HG02642 (cell line): ENCODE results near the gene DPYSL5.

ENCODE experiments used
- ATAC-seq: cut with Tn5 transposase; IDR thresholded peaks from one replicate; pipeline ENCODE4 v1.9.1; 2021; ENCODE audit warnings: mild to moderate bottlenecking; ENCODE audit not compliant: unreplicated experiment, poor library complexity

The DPYSL5 gene

GRCh38 chr2:26843041-26843440 lies 4.9 kb upstream of the DPYSL5 start:
- ATAC-seq = no peak

DNA sequence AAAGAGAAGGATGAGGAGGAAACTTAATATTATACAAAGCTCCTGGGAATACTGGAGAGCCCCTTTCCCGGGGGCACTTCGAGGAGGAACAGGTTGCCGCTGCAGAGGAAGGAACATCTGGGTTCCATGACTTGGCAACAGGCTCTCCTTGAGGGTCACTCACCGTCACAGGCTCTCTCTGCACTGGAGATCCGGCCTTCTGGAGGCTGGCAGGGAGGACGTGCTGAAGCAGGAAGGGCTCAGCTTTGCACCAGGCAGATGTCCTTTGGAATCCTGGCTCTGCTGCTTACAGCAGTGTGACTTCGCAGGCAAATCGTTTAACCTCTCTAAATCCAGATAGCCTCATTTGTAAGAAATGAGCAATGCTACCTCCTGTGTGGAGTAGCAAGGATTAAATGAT lies 2.9 kb upstream of the DPYSL5 start:
- no peak for ATAC-seq

DNA sequence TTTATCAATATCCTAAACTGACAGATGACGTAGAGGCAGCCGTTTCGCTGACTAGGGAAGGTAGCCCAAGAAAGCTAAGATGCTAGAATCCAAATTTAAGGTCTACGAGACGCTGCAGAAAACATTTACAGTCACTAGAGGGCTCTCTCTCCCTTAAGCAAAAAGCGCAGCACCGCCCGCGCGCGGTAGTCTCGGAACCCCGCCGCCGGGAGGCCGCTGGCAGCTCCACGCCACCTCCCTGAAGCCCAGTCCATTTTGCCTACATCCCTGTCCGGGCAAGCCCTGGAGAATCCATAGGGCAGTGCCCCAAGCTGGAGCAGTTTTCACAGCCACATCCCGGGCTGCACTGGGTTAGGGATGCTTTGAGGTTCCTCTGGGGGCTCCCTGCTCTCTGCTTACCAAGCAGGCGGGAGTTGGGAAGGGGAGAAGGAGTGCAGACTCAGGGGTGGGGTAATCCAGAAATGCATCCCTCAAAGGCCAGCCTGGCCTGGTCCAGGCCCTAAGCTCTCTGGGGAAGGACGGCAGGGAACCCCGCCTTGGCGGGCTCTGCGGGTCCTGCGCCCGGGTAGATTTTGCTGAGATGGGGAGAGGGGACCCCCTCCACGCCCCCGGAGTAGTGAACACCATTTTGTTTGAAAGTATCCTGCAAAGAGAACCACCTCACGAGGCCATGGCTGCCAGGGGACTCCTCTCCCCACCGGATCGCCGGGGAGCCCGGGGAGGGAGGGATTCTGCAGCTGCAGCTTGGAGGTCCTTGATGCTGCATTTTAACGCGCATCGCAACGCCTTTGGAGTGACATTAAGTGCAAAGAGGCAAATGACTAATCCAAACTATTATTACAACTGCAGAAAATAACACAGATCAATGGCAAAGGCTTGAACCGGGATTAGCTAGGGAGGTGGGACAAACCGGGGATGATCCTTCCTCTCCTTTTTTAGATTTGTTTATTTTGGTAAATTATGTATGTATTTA lies 1.3 kb upstream of the DPYSL5 start:
- ATAC-seq = peak; percentile 45

GRCh38 chr2:26847307-26847654 lies 651 bp upstream of the DPYSL5 start:
- ATAC-seq = no peak

GRCh38 chr2:26848336-26849055 lies 564 bp downstream of the DPYSL5 start:
- ATAC-seq = no peak

DNA sequence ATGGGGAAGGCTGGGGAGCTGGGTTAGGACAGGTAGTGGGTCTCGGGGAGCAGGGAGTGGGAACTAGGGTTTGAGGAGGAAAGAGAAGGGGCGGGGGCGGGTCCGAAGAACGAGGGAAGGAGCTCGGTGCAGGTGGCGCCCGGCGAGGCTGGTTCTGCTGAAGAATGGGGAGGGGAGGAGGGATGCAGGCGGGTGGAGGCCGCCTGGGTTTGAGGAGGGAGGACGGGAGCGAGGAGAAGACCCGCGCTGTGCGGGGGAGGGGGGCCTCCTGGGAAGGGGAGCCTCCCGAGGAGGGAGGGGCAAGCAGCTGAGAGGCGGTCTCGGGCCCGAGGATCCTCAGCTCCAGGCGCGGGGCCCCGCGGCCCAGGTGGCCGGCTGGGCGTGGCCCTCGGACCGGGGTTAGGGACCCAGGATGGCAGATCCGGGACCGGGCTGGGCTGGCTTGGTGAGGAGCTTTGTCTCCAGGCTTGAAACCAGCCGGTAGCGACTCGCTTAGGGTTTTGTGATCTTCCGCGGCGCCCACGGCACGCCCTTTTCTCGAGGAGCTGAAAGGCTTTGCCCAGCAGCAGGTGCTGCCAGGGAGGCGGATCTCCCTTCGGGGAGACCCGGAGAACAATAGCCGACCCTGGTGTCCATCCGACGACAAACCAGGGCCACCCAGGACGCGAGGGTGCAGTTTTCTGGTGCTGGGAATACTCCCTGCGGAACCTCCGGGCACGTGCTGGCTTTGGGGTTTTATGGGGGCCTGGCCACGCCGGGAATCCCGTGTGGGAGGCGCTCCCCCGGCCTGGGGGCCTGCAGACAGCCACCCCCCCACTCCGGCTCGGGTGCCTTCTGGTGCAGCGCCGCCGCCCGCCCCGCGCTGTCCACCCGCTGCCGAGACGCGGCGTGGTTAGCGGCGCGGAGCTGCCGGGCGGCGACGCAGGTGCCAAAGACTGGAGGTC lies 1.4 kb downstream of the DPYSL5 start:
- no peak for ATAC-seq

GRCh38 chr2:26850000-26850431 lies 2.1 kb downstream of the DPYSL5 start:
- no peak for ATAC-seq

- ATAC-seq = no peak
Observed at GRCh38 chr2:26850505-26850904, 2.6 kb downstream of the DPYSL5 start.

- ATAC-seq = no peak
Observed at GRCh38 chr2:26852405-26853306, 4.7 kb downstream of the DPYSL5 start.

DNA sequence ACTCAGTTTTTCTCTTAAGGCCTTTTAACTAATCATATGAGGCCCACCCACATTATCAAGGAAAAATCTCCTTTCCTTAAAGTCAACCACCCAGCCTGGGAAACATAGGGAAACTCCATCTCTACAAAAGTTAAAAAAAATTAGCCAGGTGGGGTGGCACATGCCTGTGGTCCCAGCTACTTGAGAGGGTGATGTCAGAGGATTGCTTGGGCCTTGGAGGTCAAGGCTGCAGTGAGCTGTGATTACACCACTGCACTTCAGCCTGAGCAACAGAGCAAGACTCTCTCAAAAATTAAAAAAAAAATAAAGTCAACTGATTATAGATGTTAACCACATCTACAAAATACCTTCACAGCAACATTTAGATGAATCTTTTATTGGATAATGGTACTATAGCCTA lies 5.8 kb downstream of the DPYSL5 start:
- no peak for ATAC-seq

DNA sequence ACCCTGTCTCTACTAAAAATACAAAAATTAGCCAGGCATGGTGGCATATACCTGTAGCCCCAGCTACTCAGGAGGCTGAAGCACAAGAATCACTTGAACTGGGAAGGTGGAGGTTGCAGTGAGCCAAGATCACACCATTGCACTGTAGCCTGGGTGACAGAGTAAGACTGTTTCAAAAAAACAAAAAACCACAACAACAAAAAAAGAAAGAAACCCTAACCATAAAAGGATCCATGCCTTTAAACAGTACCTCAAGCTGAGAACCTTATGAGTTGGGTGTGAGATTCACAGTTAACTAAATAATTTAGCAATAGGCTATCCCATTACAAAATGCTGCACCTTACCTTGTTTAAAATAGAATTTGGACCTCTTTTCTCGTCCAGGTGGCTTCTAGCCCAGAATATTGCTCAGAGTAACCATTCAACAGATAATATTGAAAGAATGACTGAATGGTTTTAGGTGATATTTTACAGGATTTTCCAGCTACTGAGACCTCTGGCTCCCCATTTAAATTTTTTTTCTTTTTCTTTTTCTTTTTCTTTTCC lies 6.4 kb downstream of the DPYSL5 start:
- ATAC-seq = no peak

- ATAC-seq = no peak
Observed at GRCh38 chr2:26855466-26855865, 7.5 kb downstream of the DPYSL5 start.

- ATAC-seq = no peak
Observed at GRCh38 chr2:26859622-26860021, 11.7 kb downstream of the DPYSL5 start.

- no peak for ATAC-seq
Observed at GRCh38 chr2:26860211-26860850, 12.4 kb downstream of the DPYSL5 start.

DNA sequence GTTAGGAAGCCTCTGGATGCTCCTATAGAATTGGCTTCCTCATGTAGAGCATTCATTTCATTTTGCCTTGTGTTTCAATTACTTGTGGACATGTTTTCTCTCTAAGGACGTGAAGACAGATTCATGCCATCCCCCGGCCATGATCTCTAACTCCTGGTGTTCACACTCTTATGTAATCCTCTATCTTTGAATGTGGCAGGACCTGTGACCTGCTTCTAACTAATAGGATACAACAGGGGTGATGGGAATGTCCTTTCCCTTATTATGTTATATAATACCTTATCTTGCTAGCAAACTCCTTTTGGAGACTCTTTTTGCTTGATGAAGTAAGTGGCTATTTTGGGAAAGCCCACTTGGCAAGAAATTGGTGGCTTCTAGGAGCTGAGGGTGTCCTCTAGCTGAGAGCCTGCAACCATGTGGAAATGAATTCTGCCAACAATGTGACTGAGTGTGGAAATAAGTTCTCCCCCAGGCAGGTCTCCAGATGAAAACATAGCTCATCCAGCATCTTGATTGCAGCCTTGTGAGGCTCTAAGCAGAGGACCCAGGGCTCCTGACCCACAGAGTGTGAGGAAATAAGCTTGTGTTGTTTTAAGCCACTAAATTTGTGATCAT lies 13.8 kb downstream of the DPYSL5 start:
- no peak for ATAC-seq

DNA sequence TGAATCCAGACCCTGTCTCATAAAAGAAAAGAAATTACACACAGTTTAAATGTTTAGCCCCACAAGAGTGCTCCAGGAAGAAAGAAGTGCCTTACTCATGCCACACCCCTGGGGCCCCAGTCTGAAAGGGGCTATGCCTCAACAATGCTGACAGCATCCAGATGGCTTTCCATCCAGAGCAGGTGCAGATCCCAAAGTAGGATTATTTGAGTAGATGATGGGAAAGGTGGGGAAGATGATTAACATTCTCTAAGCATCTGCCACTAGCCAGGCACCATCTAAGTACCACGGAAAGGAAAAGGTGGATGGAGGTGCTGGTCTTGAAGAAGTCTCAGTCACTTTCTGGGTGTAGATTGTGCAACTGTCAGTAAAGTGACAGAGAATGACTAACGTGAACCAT lies 16.3 kb downstream of the DPYSL5 start:
- ATAC-seq = no peak

GRCh38 chr2:26864646-26865045 lies 16.7 kb downstream of the DPYSL5 start:
- ATAC-seq = no peak

DNA sequence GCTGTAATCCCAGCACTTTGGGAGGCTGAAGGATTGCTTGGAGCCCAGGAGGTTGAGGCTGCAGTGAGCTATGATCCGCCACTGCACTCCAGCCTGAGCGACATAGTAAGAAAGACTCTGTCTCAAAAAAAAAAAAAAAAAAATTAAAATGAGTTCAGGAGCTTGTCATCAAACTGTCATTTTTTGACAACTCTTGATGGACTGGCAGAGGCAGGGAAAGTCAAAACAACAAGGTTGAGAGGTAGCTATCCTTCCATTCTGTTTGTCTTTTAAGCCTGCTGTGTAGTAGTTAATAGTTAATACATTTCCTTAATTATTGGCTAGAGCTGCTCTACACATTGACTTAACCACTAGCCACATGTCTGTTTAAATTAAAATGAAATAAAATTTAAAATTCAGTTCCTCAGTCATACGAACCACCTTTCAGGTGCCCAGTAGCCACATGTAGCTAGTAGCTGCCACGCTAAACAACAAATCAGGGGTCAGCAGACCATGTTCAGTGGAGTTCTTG lies 22.7 kb downstream of the DPYSL5 start:
- ATAC-seq = no peak
